Fibroblast of the aortic adventitia (primary cell): ENCODE data around the gene C20orf144. TPM values are rescaled to one million over a fixed set of nuclear protein-coding genes. Genes with fewer than 3 reads are reported as not detected.
A peak's percentile ranks its signal among the peaks of the same experiment; 100 is the strongest.

Experiments used
- DNase-seq: peaks from one replicate; pipeline ENCODE4 v3.0.0-alpha.2; 2010; ENCODE audit warnings: low read depth
- H3K4me3 ChIP-seq: 2 replicates; pipeline ENCODE4 v1.5.1; 2011; ENCODE audit warnings: low read depth, mild to moderate bottlenecking, control low read depth, low read length, moderate library complexity
- total RNA-seq: library from RNA; depleted of rRNA; stranded (reverse); fragments of >200 nt; gene quantifications from 2 replicates; pipeline ENCODE4 v1.2.3, GENCODE V29; 2012; ENCODE audit warnings: low replicate concordance
- TF ChIP-seq, protein P1 (sequence below): IDR thresholded peaks from 2 replicates; pipeline ENCODE4 v1.5.1; 2011; ENCODE audit warnings: mild to moderate bottlenecking, low read length, control low read depth, inconsistent platforms; ENCODE audit not compliant: insufficient read depth

Gene C20orf144
- total RNA-seq, 1 donor = 0.18 TPM

GRCh38 chr20:33688938-33689424 is 26.9 kb downstream of the C20orf144 start:
- no peak for DNase-seq
- TF ChIP-seq, protein P1, sequence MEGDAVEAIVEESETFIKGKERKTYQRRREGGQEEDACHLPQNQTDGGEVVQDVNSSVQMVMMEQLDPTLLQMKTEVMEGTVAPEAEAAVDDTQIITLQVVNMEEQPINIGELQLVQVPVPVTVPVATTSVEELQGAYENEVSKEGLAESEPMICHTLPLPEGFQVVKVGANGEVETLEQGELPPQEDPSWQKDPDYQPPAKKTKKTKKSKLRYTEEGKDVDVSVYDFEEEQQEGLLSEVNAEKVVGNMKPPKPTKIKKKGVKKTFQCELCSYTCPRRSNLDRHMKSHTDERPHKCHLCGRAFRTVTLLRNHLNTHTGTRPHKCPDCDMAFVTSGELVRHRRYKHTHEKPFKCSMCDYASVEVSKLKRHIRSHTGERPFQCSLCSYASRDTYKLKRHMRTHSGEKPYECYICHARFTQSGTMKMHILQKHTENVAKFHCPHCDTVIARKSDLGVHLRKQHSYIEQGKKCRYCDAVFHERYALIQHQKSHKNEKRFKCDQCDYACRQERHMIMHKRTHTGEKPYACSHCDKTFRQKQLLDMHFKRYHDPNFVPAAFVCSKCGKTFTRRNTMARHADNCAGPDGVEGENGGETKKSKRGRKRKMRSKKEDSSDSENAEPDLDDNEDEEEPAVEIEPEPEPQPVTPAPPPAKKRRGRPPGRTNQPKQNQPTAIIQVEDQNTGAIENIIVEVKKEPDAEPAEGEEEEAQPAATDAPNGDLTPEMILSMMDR = no peak
- no peak overlapping the region for H3K4me3 ChIP-seq

DNA sequence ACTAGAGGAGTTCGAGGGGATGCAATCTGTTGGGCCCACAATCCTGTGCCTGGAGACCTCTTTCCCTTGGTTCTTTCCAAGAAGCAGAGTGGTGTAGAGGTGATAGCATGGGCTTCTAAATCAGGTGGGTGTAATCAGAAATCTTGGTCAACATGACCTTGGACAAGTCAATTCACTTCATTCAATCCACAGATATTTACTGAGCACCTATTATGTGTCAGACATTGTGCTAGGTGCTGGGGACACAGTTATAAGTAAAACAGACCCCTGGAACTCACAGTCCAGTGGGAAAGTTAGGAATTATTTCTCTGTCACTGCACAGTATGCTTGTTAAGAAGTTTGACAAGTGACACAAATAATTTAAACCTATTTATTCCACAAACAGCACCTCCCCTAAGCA is 27.4 kb downstream of the C20orf144 start:
- DNase-seq = no peak
- no peak overlapping the region for H3K4me3 ChIP-seq
- TF ChIP-seq, protein P1 = no peak

- TF ChIP-seq, protein P1 = no peak
- peak; percentile 54 for DNase-seq
- no peak overlapping the region for H3K4me3 ChIP-seq
Observed at GRCh38 chr20:33689973-33690372, 27.8 kb downstream of the C20orf144 start.

GRCh38 chr20:33693289-33693688 is 31.2 kb downstream of the C20orf144 start:
- DNase-seq = no peak

DNA sequence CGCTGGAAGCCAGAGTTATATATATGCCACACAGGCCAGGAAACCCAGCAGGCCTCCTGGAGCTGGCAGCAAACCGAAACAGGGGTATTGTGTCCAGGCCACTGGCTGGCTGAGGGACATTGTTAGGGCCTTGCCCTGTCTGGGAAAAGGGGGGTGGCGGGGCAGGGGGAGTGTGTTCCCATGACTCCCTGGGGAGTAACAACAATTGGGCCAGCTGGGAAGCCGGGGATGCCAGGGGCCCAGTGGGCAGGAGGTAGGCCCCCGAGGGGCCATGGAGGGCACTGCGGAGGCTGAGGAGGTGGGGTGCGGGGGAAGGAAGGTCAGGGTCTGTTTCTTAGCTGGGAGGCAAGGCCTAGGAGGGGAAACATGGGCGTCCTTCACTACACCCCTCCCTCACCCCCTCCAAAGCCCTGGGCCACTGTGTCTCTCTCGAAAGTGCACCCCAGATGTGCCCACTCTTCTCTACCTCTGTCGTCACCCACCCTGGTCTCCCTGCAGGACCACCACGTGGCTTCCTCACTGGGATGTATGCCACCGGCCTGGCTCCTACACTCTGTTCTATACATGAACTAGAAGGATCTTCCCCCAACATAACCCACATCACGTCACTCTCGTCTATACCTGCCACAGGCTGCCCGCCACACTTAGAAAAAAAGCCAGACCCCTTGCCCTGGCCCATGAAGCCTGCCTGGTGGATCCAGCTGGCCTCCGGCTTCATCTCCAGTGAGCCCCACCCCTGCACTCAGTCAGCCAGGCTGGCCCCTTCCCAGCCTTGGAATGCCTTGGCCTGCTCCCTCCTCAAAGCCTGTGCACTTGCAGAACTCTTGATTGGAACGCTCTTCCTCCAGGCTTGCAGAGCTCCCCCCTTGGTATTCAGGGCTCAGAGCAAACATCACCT is 31.9 kb downstream of the C20orf144 start:
- DNase-seq = peak; percentile 67
- TF ChIP-seq, protein P1 = no peak
- H3K4me3 ChIP-seq = no peak overlapping the region

More at GRCh38 chr20:33693289-33693688, 31.2 kb downstream of the C20orf144 start:
- TF ChIP-seq, protein P1 = no peak
- H3K4me3 ChIP-seq = no peak overlapping the region

GRCh38 chr20:33694639-33695012 is 32.5 kb downstream of the C20orf144 start:
- no peak overlapping the region for H3K4me3 ChIP-seq
- TF ChIP-seq, protein P1 = no peak
- DNase-seq = no peak
